Panc1 (cell line): Measurements from ENCODE around the gene KDM7A. TPM values are rescaled to one million over a fixed set of nuclear protein-coding genes. Genes with fewer than 3 reads are reported as not detected.

ENCODE experiments used
- ATAC-seq: fragments of 200-7000 bp; cut with Tn5 transposase; 2 replicates; pipeline ENCODE4 v1.9.1; 2020; ENCODE audit warnings: mild to moderate bottlenecking, moderate library complexity
- BruUV-seq: library from RNA; stranded (reverse); fragments of 400-500 nt; replicated peaks from 2 replicates; lab custom pipeline; 2021; lab: Mats Ljungman, UMichigan
- CTCF ChIA-PET: fragments of 300-600 bp; sonication (Branson Sonifier 250); formaldehyde crosslinking; loops from one replicate; lab custom pipeline; 2022; ENCODE audit warnings: antibody characterized with exemption; lab: Charles Lee
- POLR2A ChIA-PET: fragments of 300-600 bp; sonication (Branson Sonifier 250); formaldehyde crosslinking; loops from one replicate; lab custom pipeline; 2022; ENCODE audit warnings: antibody characterized with exemption; lab: Charles Lee
- DNase-seq: peaks from one replicate; pipeline ENCODE4 v3.0.0-alpha.2; 2010; ENCODE audit warnings: low read depth, low spot score
- H3K27ac ChIP-seq: 2 replicates; pipeline ENCODE4 v1.5.1; 2011; ENCODE audit warnings: mild to moderate bottlenecking, low read length, inconsistent platforms
- H3K27me3 ChIP-seq: fragments of 200-500 bp; sonication (Bioruptor generic); 2 replicates; pipeline ENCODE4 v1.6.0; 2014; ENCODE audit warnings: low read length, inconsistent platforms; ENCODE audit not compliant: control insufficient read depth, insufficient read depth
- H3K36me3 ChIP-seq: fragments of 200-500 bp; sonication (Bioruptor generic); 2 replicates; pipeline ENCODE4 v1.5.1; 2014; ENCODE audit warnings: inconsistent platforms, mild to moderate bottlenecking, low read length, moderate library complexity; ENCODE audit not compliant: control insufficient read depth, insufficient read depth
- H3K4me1 ChIP-seq: 2 replicates; pipeline ENCODE4 v1.5.1; 2011; ENCODE audit warnings: inconsistent platforms, mild to moderate bottlenecking, low read length, moderate library complexity; ENCODE audit not compliant: control insufficient read depth, insufficient read depth
- H3K4me3 ChIP-seq, 2 experiments: 2 replicates each; pipeline ENCODE4 v1.5.1; 2011 to 2012; ENCODE audit warnings: low read depth in 2 of 2, low read length in 2 of 2, mild to moderate bottlenecking in 2 of 2, inconsistent platforms in 1 of 2, moderate library complexity in 1 of 2
- H3K9me3 ChIP-seq: fragments of 200-500 bp; sonication (Bioruptor generic); 2 replicates; pipeline ENCODE4 v1.5.1; 2014; ENCODE audit warnings: low read depth, mild to moderate bottlenecking, inconsistent platforms, low read length, moderate library complexity; ENCODE audit not compliant: control insufficient read depth, insufficient read depth
- POLR2AphosphoS5 ChIP-seq: IDR thresholded peaks from 2 replicates; pipeline ENCODE4 v1.6.1; 2012; ENCODE audit warnings: mild to moderate bottlenecking, low read depth, low read length, moderate library complexity
- SIN3A ChIP-seq: IDR thresholded peaks from 2 replicates; pipeline ENCODE4 v1.6.1; 2012; ENCODE audit warnings: low read depth, mild to moderate bottlenecking, low read length, moderate library complexity, borderline replicate concordance; ENCODE audit not compliant: insufficient read depth
- TCF7L2 ChIP-seq: IDR thresholded peaks from 2 replicates; pipeline ENCODE4 v1.6.1; 2011; ENCODE audit warnings: mild to moderate bottlenecking, low read depth, low read length, inconsistent platforms
- in situ Hi-C: cut with HindIII; loops from 2 replicates; pipeline ENCODE4 v1.10.0; 2016; ENCODE audit warnings: low sequenced_read_pairs, low pct_unique_long_range_greater_than_20kb
- intact Hi-C: fragments of 100-400 bp; cut with micrococcal nuclease; formaldehyde crosslinking; loops from one replicate; pipeline ENCODE4 v1.10.0; 2022; ENCODE audit not compliant: unreplicated experiment
- total RNA-seq: library from RNA; stranded (reverse); gene quantifications from one replicate; pipeline ENCODE4 v1.2.1, GENCODE V29; 2021; ENCODE audit not compliant: unreplicated experiment
- TF ChIP-seq, protein P1 (sequence below): fragments of 450-650 bp; IDR thresholded peaks from 2 replicates; pipeline ENCODE4 v1.5.1; 2017; ENCODE audit warnings: mild to moderate bottlenecking
- TF ChIP-seq, protein P2 (sequence below), 2 experiments: IDR thresholded peaks; 2 replicates each; pipeline ENCODE4 v1.6.1; 2011 to 2012; ENCODE audit warnings: low read depth in 2 of 2, control low read depth in 1 of 2, low read length in 1 of 2, mild to moderate bottlenecking in 1 of 2, moderate library complexity in 1 of 2; ENCODE audit not compliant: insufficient read depth in 1 of 2

The KDM7A gene
- total RNA-seq, 1 experiment from 2014 or later: 3.6 TPM

DNA sequence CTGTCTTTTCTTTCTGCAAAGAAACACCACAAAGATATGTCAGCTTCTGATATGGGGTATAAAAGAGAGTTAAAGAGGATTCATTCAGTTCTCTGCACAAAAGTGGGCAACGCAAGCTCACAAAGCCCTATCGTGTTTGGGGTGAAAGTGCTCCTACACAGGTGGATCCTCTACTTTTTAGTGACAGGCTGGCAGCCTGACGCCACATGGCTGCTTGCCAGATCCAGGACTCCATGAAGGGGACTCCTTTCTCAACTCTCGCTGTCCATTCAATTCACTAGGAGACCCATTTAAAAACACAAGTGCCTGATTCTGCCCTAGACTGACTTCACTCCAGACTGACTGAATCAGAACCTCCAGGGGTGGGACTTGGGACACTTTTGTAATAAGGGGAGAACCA lies 122.0 kb downstream of the KDM7A start:
- peaks cover 4% of the 10 kb centered on the region for H3K36me3 ChIP-seq
- in situ Hi-C loops (no loop called here), intact Hi-C loops (no loop called here)
- H3K4me3 ChIP-seq: no peak overlapping the region
- TF ChIP-seq TCF7L2 (no peak), POLR2AphosphoS5 (no peak), SIN3A (no peak)
- TF ChIP-seq, protein P1, sequence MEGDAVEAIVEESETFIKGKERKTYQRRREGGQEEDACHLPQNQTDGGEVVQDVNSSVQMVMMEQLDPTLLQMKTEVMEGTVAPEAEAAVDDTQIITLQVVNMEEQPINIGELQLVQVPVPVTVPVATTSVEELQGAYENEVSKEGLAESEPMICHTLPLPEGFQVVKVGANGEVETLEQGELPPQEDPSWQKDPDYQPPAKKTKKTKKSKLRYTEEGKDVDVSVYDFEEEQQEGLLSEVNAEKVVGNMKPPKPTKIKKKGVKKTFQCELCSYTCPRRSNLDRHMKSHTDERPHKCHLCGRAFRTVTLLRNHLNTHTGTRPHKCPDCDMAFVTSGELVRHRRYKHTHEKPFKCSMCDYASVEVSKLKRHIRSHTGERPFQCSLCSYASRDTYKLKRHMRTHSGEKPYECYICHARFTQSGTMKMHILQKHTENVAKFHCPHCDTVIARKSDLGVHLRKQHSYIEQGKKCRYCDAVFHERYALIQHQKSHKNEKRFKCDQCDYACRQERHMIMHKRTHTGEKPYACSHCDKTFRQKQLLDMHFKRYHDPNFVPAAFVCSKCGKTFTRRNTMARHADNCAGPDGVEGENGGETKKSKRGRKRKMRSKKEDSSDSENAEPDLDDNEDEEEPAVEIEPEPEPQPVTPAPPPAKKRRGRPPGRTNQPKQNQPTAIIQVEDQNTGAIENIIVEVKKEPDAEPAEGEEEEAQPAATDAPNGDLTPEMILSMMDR: no peak
- TF ChIP-seq, protein P2, sequence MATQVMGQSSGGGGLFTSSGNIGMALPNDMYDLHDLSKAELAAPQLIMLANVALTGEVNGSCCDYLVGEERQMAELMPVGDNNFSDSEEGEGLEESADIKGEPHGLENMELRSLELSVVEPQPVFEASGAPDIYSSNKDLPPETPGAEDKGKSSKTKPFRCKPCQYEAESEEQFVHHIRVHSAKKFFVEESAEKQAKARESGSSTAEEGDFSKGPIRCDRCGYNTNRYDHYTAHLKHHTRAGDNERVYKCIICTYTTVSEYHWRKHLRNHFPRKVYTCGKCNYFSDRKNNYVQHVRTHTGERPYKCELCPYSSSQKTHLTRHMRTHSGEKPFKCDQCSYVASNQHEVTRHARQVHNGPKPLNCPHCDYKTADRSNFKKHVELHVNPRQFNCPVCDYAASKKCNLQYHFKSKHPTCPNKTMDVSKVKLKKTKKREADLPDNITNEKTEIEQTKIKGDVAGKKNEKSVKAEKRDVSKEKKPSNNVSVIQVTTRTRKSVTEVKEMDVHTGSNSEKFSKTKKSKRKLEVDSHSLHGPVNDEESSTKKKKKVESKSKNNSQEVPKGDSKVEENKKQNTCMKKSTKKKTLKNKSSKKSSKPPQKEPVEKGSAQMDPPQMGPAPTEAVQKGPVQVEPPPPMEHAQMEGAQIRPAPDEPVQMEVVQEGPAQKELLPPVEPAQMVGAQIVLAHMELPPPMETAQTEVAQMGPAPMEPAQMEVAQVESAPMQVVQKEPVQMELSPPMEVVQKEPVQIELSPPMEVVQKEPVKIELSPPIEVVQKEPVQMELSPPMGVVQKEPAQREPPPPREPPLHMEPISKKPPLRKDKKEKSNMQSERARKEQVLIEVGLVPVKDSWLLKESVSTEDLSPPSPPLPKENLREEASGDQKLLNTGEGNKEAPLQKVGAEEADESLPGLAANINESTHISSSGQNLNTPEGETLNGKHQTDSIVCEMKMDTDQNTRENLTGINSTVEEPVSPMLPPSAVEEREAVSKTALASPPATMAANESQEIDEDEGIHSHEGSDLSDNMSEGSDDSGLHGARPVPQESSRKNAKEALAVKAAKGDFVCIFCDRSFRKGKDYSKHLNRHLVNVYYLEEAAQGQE (IDR thresholded peaks at IDR 0.05; ENCODE audit: insufficient read depth in 1 of 2, low read depth in 2 of 2, low read length in 1 of 2): no peak
- no TSS peak for BruUV-seq
- ChIA-PET CTCF (no interaction called here), POLR2A (no interaction called here)
- peaks cover 8% of the 10 kb centered on the region for H3K4me1 ChIP-seq
- DNase-seq: no peak
- no peaks in the 10 kb centered on the region for H3K27me3 ChIP-seq
- no peak for ATAC-seq
- H3K9me3 ChIP-seq: no peaks in the 10 kb centered on the region
- H3K27ac ChIP-seq: no peak overlapping the region

DNA sequence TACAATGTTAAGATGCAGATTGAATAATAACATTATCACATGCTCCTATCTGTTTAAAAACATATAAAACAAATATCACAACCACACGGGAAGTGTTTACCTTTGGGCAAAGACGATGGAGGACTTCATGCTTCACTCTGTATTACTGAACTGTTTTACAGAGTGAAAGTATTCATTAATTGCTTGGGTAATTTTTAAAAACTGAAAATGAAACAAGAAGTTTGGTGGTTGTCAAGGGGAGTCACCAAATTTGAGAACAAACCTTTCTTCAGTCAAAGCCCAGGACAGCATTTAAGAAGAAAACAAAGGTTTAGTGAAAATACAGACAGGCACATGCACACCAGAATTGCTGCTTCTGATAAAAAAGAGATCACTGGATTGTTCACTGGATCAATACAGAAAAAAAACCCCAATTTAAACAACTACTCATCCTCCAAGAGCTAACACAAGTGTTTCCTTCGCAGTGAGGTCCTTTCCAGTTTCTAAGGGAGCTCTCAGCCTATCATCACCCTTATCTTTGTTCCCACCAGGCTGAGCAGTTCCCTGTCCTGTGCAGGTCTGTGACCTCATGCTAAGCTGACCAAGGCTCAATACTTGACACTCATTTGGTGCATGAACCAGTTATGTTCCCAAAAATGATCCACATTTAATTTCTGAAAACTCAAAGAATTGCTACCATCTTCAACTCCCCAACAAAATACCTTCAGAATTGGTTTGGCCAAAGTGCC lies 122.8 kb downstream of the KDM7A start:
- peaks cover under 1% of the 10 kb centered on the region for H3K4me1 ChIP-seq
- no peak for ATAC-seq
- H3K9me3 ChIP-seq: no peaks in the 10 kb centered on the region
- no peak for DNase-seq
- H3K27ac ChIP-seq: no peak overlapping the region
- H3K4me3 ChIP-seq: no peak overlapping the region
- no peak for TF ChIP-seq POLR2AphosphoS5
- TF ChIP-seq, protein P1: no peak
- TF ChIP-seq SIN3A: no peak
- TF ChIP-seq TCF7L2: no peak
- TF ChIP-seq, protein P2 (IDR thresholded peaks at IDR 0.05; ENCODE audit: insufficient read depth in 1 of 2, low read depth in 2 of 2, low read length in 1 of 2): no peak
- no TSS peak for BruUV-seq
- H3K27me3 ChIP-seq: no peaks in the 10 kb centered on the region
- intact Hi-C loops: no loop called here
- H3K36me3 ChIP-seq: peaks cover 4% of the 10 kb centered on the region
- POLR2A ChIA-PET: no interaction called here
- in situ Hi-C loops: no loop called here
- CTCF ChIA-PET: no interaction called here
